ENCODE measurements around the gene ADAMTS2.
A peak's percentile ranks its signal among the peaks of the same experiment; 100 is the strongest.

The ADAMTS2 gene

GRCh38 chr5:179183481-179183880 lies 161.8 kb downstream of the ADAMTS2 start:
- no peak for DNase-seq (ENCODE audit: low spot score)
- H3K9me3 ChIP-seq (ENCODE audit: severe bottlenecking), result peaks cover 17% of the 10 kb centered on the region
- no peaks in the 10 kb centered on the region for H3K27me3 ChIP-seq (ENCODE audit: insufficient read depth, poor library complexity, severe bottlenecking)
- H3K4me3 ChIP-seq (ENCODE audit: severe bottlenecking), result no peak overlapping the region
- no peak overlapping the region for H3K27ac ChIP-seq (ENCODE audit: poor library complexity, severe bottlenecking)
- no peak for ATAC-seq (ENCODE audit: low read depth)
- H3K4me1 ChIP-seq (ENCODE audit: insufficient read depth, poor library complexity, severe bottlenecking), result no peaks in the 10 kb centered on the region
- no peak for TF ChIP-seq CTCF (IDR thresholded peaks at IDR 0.05; ENCODE audit: poor library complexity, severe bottlenecking)
- no peaks in the 10 kb centered on the region for H3K36me3 ChIP-seq (ENCODE audit: low read depth)

- no peaks in the 10 kb centered on the region for H3K4me1 ChIP-seq (ENCODE audit: insufficient read depth, poor library complexity, severe bottlenecking)
- H3K27me3 ChIP-seq (ENCODE audit: insufficient read depth, poor library complexity, severe bottlenecking), result no peaks in the 10 kb centered on the region
- no peak for ATAC-seq (ENCODE audit: low read depth)
These were observed 162.7 kb downstream of the ADAMTS2 start for GRCh38 chr5:179182601-179183000.

GRCh38 chr5:179181988-179182387 lies 163.3 kb downstream of the ADAMTS2 start:
- Histone ChIP-seq H3K9me3 (ENCODE audit: severe bottlenecking) (peaks cover 16% of the 10 kb centered on the region), H3K4me1 (ENCODE audit: insufficient read depth, poor library complexity, severe bottlenecking) (no peaks in the 10 kb centered on the region), H3K36me3 (ENCODE audit: low read depth) (no peaks in the 10 kb centered on the region), H3K27ac (ENCODE audit: poor library complexity, severe bottlenecking) (no peak overlapping the region), H3K27me3 (ENCODE audit: insufficient read depth, poor library complexity, severe bottlenecking) (no peaks in the 10 kb centered on the region), H3K4me3 (ENCODE audit: severe bottlenecking) (no peak overlapping the region)
- ATAC-seq (ENCODE audit: low read depth), result no peak
- DNase-seq (ENCODE audit: low spot score), result peak; percentile 45
- no peak for TF ChIP-seq CTCF (IDR thresholded peaks at IDR 0.05; ENCODE audit: poor library complexity, severe bottlenecking)

More at GRCh38 chr5:179182601-179183000, 162.7 kb downstream of the ADAMTS2 start:
- peak; percentile 59 for DNase-seq (ENCODE audit: low spot score)
- TF ChIP-seq CTCF (IDR thresholded peaks at IDR 0.05; ENCODE audit: poor library complexity, severe bottlenecking), result no peak
- H3K4me3 ChIP-seq (ENCODE audit: severe bottlenecking), result no peak overlapping the region
- no peak overlapping the region for H3K27ac ChIP-seq (ENCODE audit: poor library complexity, severe bottlenecking)
- peaks cover 16% of the 10 kb centered on the region for H3K9me3 ChIP-seq (ENCODE audit: severe bottlenecking)
- no peaks in the 10 kb centered on the region for H3K36me3 ChIP-seq (ENCODE audit: low read depth)

GRCh38 chr5:179180921-179181645 lies 164.2 kb downstream of the ADAMTS2 start:
- no peak overlapping the region for H3K27ac ChIP-seq (ENCODE audit: poor library complexity, severe bottlenecking)
- no peaks in the 10 kb centered on the region for H3K36me3 ChIP-seq (ENCODE audit: low read depth)
- H3K4me1 ChIP-seq (ENCODE audit: insufficient read depth, poor library complexity, severe bottlenecking), result no peaks in the 10 kb centered on the region
- no peaks in the 10 kb centered on the region for H3K27me3 ChIP-seq (ENCODE audit: insufficient read depth, poor library complexity, severe bottlenecking)
- ATAC-seq (ENCODE audit: low read depth) (no peak), DNase-seq (ENCODE audit: low spot score) (peak; percentile 50)
- peaks cover 14% of the 10 kb centered on the region for H3K9me3 ChIP-seq (ENCODE audit: severe bottlenecking)
- no peak overlapping the region for H3K4me3 ChIP-seq (ENCODE audit: severe bottlenecking)
- no peak for TF ChIP-seq CTCF (IDR thresholded peaks at IDR 0.05; ENCODE audit: poor library complexity, severe bottlenecking)

- H3K27ac ChIP-seq (ENCODE audit: poor library complexity, severe bottlenecking), result no peak overlapping the region
- H3K4me1 ChIP-seq (ENCODE audit: insufficient read depth, poor library complexity, severe bottlenecking), result no peaks in the 10 kb centered on the region
- no peak for ATAC-seq (ENCODE audit: low read depth)
- peak; percentile 55 for DNase-seq (ENCODE audit: low spot score)
- no peak overlapping the region for H3K4me3 ChIP-seq (ENCODE audit: severe bottlenecking)
- peaks cover 13% of the 10 kb centered on the region for H3K9me3 ChIP-seq (ENCODE audit: severe bottlenecking)
- no peak for TF ChIP-seq CTCF (IDR thresholded peaks at IDR 0.05; ENCODE audit: poor library complexity, severe bottlenecking)
- no peaks in the 10 kb centered on the region for H3K36me3 ChIP-seq (ENCODE audit: low read depth)
- no peaks in the 10 kb centered on the region for H3K27me3 ChIP-seq (ENCODE audit: insufficient read depth, poor library complexity, severe bottlenecking)
These were observed 165.1 kb downstream of the ADAMTS2 start for GRCh38 chr5:179180061-179180610.

Data from RWPE2 (cell line).